SK-N-SH (cell line): Measurements from ENCODE around the gene SLC25A10. TPM values are rescaled to one million over a fixed set of nuclear protein-coding genes. Genes with fewer than 3 reads are reported as not detected.

Experiments
- CTCF ChIA-PET: fragments of 300-600, 350-600 bp; formaldehyde crosslinking; extraction: SDS; loops from one replicate; lab custom pipeline; 2021; lab: Yijun Ruan, JAX
- POLR2A ChIA-PET: fragments of 350-600 bp; sonication (Branson Sonifier 250); formaldehyde crosslinking; extraction: SDS; loops from one replicate; lab custom pipeline; 2020; ENCODE audit warnings: antibody characterized with exemption, inconsistent platforms; lab: Yijun Ruan, JAX
- DNase-seq: peaks from one replicate; pipeline ENCODE4 v3.0.0; 2012
- H2AFZ ChIP-seq: fragments of 200-600 bp; sonication (generic); 2 replicates; pipeline ENCODE4 v1.8.1; 2016; ENCODE audit warnings: antibody characterized with exemption, mild to moderate bottlenecking, low read depth
- H3F3A ChIP-seq: fragments of 200-600 bp; sonication (generic); replicated peaks from 2 replicates; pipeline ENCODE3; 2016; ENCODE audit warnings: antibody characterized with exemption, mild to moderate bottlenecking; ENCODE audit not compliant: insufficient read depth
- H3K27ac ChIP-seq, 2 experiments: fragments of 200-500 bp in 1 of 2; fragments of 200-600 bp in 1 of 2; sonication (Bioruptor generic) in 1 of 2; sonication (generic), shearing (Covaris generic) in 1 of 2; 2 replicates each; pipeline versions ENCODE4 v1.5.1 to v1.6.1; 2014 to 2016; ENCODE audit warnings: low read depth in 2 of 2, inconsistent platforms in 1 of 2, low read length in 1 of 2, mild to moderate bottlenecking in 1 of 2, mixed read lengths in 1 of 2
- H3K27me3 ChIP-seq: fragments of 200-600 bp; sonication (generic), shearing (Covaris generic); 2 replicates; pipeline ENCODE4 v1.6.1; 2016; ENCODE audit warnings: mixed run types; ENCODE audit not compliant: insufficient read depth
- H3K36me3 ChIP-seq, 2 experiments: fragments of 200-500 bp in 1 of 2; fragments of 200-600 bp in 1 of 2; sonication (Bioruptor generic) in 1 of 2; sonication (generic) in 1 of 2; replicated peaks in 1 of 2; 2 replicates each; pipeline versions ENCODE3 to v1.5.1; 2014 to 2016; ENCODE audit warnings: low read length in 1 of 2, mild to moderate bottlenecking in 1 of 2; ENCODE audit not compliant: insufficient read depth in 2 of 2, control insufficient read depth in 1 of 2
- H3K4me1 ChIP-seq, 2 experiments: fragments of 200-500 bp in 1 of 2; fragments of 200-600 bp in 1 of 2; sonication (Bioruptor generic) in 1 of 2; sonication (generic), shearing (Covaris generic) in 1 of 2; 2 replicates each; pipeline versions ENCODE4 v1.5.1 to v1.6.1; 2014 to 2016; ENCODE audit warnings: low read depth in 1 of 2, low read length in 1 of 2, mixed run types in 1 of 2; ENCODE audit not compliant: insufficient read depth in 2 of 2, control insufficient read depth in 1 of 2
- H3K4me2 ChIP-seq: fragments of 200-600 bp; sonication (generic), shearing (Covaris generic); 2 replicates; pipeline ENCODE4 v1.6.1; 2017; ENCODE audit warnings: mixed run types
- H3K4me3 ChIP-seq, 2 experiments: fragments of 200-500 bp in 1 of 2; fragments of 200-600 bp in 1 of 2; sonication (Bioruptor generic) in 1 of 2; sonication (generic), shearing (Covaris generic) in 1 of 2; 2 replicates each; pipeline versions ENCODE4 v1.5.1 to v1.8.1; 2014 to 2016; ENCODE audit warnings: low read depth in 2 of 2, inconsistent platforms in 1 of 2, low read length in 1 of 2, mild to moderate bottlenecking in 1 of 2, mixed read lengths in 1 of 2, moderate library complexity in 1 of 2
- H3K79me2 ChIP-seq: fragments of 200-600 bp; sonication (generic); 2 replicates; pipeline ENCODE4 v1.8.1; 2017; ENCODE audit warnings: mild to moderate bottlenecking; ENCODE audit not compliant: insufficient read depth
- H3K9ac ChIP-seq: fragments of 200-600 bp; sonication (generic); 2 replicates; pipeline ENCODE4 v1.6.1; 2017; ENCODE audit warnings: mixed run types
- H3K9me2 ChIP-seq: fragments of 200-600 bp; sonication (generic); 2 replicates; pipeline ENCODE4 v1.6.1; 2017; ENCODE audit warnings: mixed run types
- H3K9me3 ChIP-seq: fragments of 200-600 bp; sonication (generic); 2 replicates; pipeline ENCODE4 v1.6.1; 2017; ENCODE audit warnings: mixed run types, mild to moderate bottlenecking, moderate library complexity
- H4K20me1 ChIP-seq: fragments of 200-600 bp; sonication (generic); 2 replicates; pipeline ENCODE4 v1.6.1; 2017; ENCODE audit warnings: mild to moderate bottlenecking, mixed run types; ENCODE audit not compliant: insufficient read depth
- EP300 ChIP-seq, 2 experiments: IDR thresholded peaks; 2 replicates each; pipeline versions ENCODE4 v1.4.0 to v1.6.1; 2012; ENCODE audit warnings: borderline replicate concordance in 1 of 2, low read depth in 1 of 2, low read length in 1 of 2
- EZH2phosphoT487 ChIP-seq: fragments of 200-600 bp; sonication (generic); IDR thresholded peaks from 2 replicates; pipeline ENCODE4 v1.6.1; 2017; ENCODE audit warnings: low read depth, mixed run types, mild to moderate bottlenecking, antibody characterized with exemption, moderate library complexity, borderline replicate concordance
- FOSL2 ChIP-seq: IDR thresholded peaks from 2 replicates; pipeline ENCODE4 v1.4.0; 2012; ENCODE audit warnings: low read depth, mild to moderate bottlenecking, moderate library complexity, borderline replicate concordance
- FOXM1 ChIP-seq: IDR thresholded peaks from 2 replicates; pipeline ENCODE4 v1.4.0; 2012; ENCODE audit warnings: low read depth, mild to moderate bottlenecking
- JUND ChIP-seq: IDR thresholded peaks from 2 replicates; pipeline ENCODE4 v1.4.0; 2012
- MEF2A ChIP-seq: IDR thresholded peaks from 2 replicates; pipeline ENCODE4 v1.4.0; 2012; ENCODE audit warnings: low read depth, borderline replicate concordance
- NRF1 ChIP-seq: IDR thresholded peaks from 2 replicates; pipeline ENCODE4 v1.6.1; 2012; ENCODE audit warnings: low read depth, mild to moderate bottlenecking, low read length
- RAD21 ChIP-seq: IDR thresholded peaks from 2 replicates; pipeline ENCODE4 v1.6.1; 2012; ENCODE audit warnings: mild to moderate bottlenecking, low read length
- RCOR1 ChIP-seq: fragments of 150-350 bp; IDR thresholded peaks from 2 replicates; pipeline ENCODE4 v1.6.1; 2017; ENCODE audit warnings: antibody characterized with exemption, low read length
- RFX5 ChIP-seq: IDR thresholded peaks from 2 replicates; pipeline ENCODE4 v1.6.1; 2012; ENCODE audit warnings: mild to moderate bottlenecking, improper control_type of control experiment, low read length
- SMC3 ChIP-seq: IDR thresholded peaks from 2 replicates; pipeline ENCODE4 v1.6.1; 2012; ENCODE audit warnings: low read depth, low read length, improper control_type of control experiment
- YY1 ChIP-seq: IDR thresholded peaks from 2 replicates; pipeline ENCODE4 v1.4.0; 2012; ENCODE audit warnings: low read depth, mild to moderate bottlenecking
- WGBS: methylation state at CpG from one replicate; pipeline ENCODE4 v1.1.6; 2017; ENCODE audit warnings: low lambda C conversion rate; 5-methylcytosine and 5-hydroxymethylcytosine counted together
- polyA plus RNA-seq, 3 experiments: library from polyadenylated mRNA; depleted of rRNA; stranded (reverse); fragments of >200 nt; gene quantifications; 2 replicates each; pipeline ENCODE4 v1.2.3, GENCODE V29; 2012
- TF ChIP-seq, protein P1 (sequence below): IDR thresholded peaks from 2 replicates; pipeline ENCODE4; 2012
- TF ChIP-seq, protein P2 (sequence below): fragments of 150-350 bp; IDR thresholded peaks from 2 replicates; pipeline ENCODE4 v1.6.1; 2016; ENCODE audit warnings: mild to moderate bottlenecking, low read depth, low read length
- TF ChIP-seq, protein P3 (sequence below): IDR thresholded peaks from 2 replicates; pipeline ENCODE4 v1.6.1; 2012; ENCODE audit warnings: mild to moderate bottlenecking, low read depth, low read length, moderate library complexity
- TF ChIP-seq, protein P4 (sequence below): IDR thresholded peaks from 2 replicates; pipeline ENCODE4 v1.4.0; 2012; ENCODE audit warnings: low read depth, borderline replicate concordance
- TF ChIP-seq, protein P5 (sequence below): fragments of 150-350 bp; IDR thresholded peaks from 2 replicates; pipeline ENCODE4 v1.6.1; 2017; ENCODE audit warnings: antibody characterized with exemption, low read length, low read depth, borderline replicate concordance
- TF ChIP-seq, protein P6 (sequence below): fragments of 200-600 bp; sonication (generic); IDR thresholded peaks from 2 replicates; pipeline ENCODE4 v1.6.1; 2017; ENCODE audit warnings: antibody characterized with exemption, mild to moderate bottlenecking, moderate library complexity

SLC25A10 gene
- polyA plus RNA-seq, 1 of the 3 experiments (the other 2 are of a cell fraction): 34.7 TPM

DNA sequence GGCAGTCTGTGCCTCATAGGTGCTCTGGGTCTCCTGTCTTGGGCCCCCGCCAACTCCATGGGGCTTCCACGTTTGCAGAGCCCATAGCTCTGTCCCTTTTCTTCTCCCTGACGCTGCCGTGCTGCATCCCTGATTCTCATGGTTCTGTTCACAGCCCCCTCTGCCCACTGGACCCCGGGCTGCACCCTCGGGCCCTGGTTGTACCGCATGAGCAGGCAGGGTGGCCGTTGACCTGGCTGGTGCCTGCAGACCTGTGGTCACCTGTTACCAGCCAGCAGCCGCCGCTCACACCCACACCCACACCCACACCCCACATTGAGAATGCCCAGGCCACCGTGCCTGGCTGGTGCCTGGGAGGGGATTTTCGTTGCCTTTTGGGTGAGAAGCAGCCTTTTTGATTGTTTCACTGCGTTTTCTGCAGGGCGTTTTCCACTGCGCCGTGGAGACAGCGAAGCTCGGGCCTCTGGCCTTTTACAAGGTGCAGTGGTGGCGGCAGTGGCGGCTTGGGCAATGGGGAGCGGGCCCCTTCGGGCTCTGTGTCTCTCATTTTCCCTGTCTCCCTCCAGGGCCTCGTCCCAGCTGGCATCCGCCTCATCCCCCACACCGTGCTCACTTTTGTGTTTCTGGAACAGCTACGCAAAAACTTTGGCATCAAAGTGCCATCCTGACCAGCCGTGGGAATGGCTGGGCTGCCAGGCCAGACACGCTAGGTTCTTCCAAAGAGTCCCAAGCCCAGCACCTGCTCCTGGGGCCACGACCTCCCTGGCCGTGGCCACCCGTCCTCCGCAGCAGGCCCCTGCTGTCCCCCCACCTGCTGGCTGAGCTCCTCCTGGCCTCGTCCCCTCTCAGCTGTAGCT lies 7.6 kb downstream of the SLC25A10 start:
- no peak for DNase-seq
- no peak overlapping the region for H3K9ac ChIP-seq
- no peak overlapping the region for H3K4me3 ChIP-seq
- H3F3A ChIP-seq: peaks cover 23% of the 10 kb centered on the region
- TF ChIP-seq, protein P1, sequence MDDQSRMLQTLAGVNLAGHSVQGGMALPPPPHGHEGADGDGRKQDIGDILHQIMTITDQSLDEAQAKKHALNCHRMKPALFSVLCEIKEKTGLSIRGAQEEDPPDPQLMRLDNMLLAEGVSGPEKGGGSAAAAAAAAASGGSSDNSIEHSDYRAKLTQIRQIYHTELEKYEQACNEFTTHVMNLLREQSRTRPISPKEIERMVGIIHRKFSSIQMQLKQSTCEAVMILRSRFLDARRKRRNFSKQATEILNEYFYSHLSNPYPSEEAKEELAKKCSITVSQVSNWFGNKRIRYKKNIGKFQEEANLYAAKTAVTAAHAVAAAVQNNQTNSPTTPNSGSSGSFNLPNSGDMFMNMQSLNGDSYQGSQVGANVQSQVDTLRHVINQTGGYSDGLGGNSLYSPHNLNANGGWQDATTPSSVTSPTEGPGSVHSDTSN: no peak
- no peak for TF ChIP-seq FOXM1
- TF ChIP-seq YY1: no peak
- TF ChIP-seq RAD21: no peak
- TF ChIP-seq, protein P2, sequence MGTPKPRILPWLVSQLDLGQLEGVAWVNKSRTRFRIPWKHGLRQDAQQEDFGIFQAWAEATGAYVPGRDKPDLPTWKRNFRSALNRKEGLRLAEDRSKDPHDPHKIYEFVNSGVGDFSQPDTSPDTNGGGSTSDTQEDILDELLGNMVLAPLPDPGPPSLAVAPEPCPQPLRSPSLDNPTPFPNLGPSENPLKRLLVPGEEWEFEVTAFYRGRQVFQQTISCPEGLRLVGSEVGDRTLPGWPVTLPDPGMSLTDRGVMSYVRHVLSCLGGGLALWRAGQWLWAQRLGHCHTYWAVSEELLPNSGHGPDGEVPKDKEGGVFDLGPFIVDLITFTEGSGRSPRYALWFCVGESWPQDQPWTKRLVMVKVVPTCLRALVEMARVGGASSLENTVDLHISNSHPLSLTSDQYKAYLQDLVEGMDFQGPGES: no peak
- no peak for TF ChIP-seq EP300 (IDR thresholded peaks at IDR 0.05; ENCODE audit: borderline replicate concordance in 1 of 2, low read depth in 1 of 2, low read length in 1 of 2)
- TF ChIP-seq, protein P3, sequence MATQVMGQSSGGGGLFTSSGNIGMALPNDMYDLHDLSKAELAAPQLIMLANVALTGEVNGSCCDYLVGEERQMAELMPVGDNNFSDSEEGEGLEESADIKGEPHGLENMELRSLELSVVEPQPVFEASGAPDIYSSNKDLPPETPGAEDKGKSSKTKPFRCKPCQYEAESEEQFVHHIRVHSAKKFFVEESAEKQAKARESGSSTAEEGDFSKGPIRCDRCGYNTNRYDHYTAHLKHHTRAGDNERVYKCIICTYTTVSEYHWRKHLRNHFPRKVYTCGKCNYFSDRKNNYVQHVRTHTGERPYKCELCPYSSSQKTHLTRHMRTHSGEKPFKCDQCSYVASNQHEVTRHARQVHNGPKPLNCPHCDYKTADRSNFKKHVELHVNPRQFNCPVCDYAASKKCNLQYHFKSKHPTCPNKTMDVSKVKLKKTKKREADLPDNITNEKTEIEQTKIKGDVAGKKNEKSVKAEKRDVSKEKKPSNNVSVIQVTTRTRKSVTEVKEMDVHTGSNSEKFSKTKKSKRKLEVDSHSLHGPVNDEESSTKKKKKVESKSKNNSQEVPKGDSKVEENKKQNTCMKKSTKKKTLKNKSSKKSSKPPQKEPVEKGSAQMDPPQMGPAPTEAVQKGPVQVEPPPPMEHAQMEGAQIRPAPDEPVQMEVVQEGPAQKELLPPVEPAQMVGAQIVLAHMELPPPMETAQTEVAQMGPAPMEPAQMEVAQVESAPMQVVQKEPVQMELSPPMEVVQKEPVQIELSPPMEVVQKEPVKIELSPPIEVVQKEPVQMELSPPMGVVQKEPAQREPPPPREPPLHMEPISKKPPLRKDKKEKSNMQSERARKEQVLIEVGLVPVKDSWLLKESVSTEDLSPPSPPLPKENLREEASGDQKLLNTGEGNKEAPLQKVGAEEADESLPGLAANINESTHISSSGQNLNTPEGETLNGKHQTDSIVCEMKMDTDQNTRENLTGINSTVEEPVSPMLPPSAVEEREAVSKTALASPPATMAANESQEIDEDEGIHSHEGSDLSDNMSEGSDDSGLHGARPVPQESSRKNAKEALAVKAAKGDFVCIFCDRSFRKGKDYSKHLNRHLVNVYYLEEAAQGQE: no peak
- TF ChIP-seq RFX5: no peak
- no peak for TF ChIP-seq FOSL2
- no peak for TF ChIP-seq RCOR1
- TF ChIP-seq MEF2A: no peak
- TF ChIP-seq JUND: no peak
- no peak for TF ChIP-seq NRF1
- TF ChIP-seq, protein P4, sequence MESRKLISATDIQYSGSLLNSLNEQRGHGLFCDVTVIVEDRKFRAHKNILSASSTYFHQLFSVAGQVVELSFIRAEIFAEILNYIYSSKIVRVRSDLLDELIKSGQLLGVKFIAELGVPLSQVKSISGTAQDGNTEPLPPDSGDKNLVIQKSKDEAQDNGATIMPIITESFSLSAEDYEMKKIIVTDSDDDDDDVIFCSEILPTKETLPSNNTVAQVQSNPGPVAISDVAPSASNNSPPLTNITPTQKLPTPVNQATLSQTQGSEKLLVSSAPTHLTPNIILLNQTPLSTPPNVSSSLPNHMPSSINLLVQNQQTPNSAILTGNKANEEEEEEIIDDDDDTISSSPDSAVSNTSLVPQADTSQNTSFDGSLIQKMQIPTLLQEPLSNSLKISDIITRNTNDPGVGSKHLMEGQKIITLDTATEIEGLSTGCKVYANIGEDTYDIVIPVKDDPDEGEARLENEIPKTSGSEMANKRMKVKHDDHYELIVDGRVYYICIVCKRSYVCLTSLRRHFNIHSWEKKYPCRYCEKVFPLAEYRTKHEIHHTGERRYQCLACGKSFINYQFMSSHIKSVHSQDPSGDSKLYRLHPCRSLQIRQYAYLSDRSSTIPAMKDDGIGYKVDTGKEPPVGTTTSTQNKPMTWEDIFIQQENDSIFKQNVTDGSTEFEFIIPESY: no peak
- no peak for TF ChIP-seq EZH2phosphoT487
- TF ChIP-seq SMC3: no peak
- TF ChIP-seq, protein P5, sequence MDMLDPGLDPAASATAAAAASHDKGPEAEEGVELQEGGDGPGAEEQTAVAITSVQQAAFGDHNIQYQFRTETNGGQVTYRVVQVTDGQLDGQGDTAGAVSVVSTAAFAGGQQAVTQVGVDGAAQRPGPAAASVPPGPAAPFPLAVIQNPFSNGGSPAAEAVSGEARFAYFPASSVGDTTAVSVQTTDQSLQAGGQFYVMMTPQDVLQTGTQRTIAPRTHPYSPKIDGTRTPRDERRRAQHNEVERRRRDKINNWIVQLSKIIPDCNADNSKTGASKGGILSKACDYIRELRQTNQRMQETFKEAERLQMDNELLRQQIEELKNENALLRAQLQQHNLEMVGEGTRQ: no peak
- TF ChIP-seq, protein P6, sequence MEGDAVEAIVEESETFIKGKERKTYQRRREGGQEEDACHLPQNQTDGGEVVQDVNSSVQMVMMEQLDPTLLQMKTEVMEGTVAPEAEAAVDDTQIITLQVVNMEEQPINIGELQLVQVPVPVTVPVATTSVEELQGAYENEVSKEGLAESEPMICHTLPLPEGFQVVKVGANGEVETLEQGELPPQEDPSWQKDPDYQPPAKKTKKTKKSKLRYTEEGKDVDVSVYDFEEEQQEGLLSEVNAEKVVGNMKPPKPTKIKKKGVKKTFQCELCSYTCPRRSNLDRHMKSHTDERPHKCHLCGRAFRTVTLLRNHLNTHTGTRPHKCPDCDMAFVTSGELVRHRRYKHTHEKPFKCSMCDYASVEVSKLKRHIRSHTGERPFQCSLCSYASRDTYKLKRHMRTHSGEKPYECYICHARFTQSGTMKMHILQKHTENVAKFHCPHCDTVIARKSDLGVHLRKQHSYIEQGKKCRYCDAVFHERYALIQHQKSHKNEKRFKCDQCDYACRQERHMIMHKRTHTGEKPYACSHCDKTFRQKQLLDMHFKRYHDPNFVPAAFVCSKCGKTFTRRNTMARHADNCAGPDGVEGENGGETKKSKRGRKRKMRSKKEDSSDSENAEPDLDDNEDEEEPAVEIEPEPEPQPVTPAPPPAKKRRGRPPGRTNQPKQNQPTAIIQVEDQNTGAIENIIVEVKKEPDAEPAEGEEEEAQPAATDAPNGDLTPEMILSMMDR: no peak
- no peaks in the 10 kb centered on the region for H3K9me2 ChIP-seq
- peaks cover 0 to 5% of the 10 kb centered on the region in 2 experiments; a peak in 1 of 4 replicates for H3K4me1 ChIP-seq
- H3K9me3 ChIP-seq: no peaks in the 10 kb centered on the region
- POLR2A ChIA-PET: no interaction called here
- H4K20me1 ChIP-seq: no peaks in the 10 kb centered on the region
- WGBS: 89% methylated on average over 30 of the region's 33 CpGs
- H3K36me3 ChIP-seq: peaks cover 0 to 8% of the 10 kb centered on the region in 2 experiments
- no peak overlapping the region for H3K27ac ChIP-seq
- H3K27me3 ChIP-seq: no peaks in the 10 kb centered on the region
- CTCF ChIA-PET: interaction anchor here (0.8 to 1.8 kb wide), 4 partner anchors 9 to 16 kb away, joined by 3 to 6 read pairs (median 4); no protein-coding TSS in a partner anchor
- no peak overlapping the region for H3K4me2 ChIP-seq
- peaks cover 2% of the 10 kb centered on the region; the same call in 1 of the 2 replicates for H3K79me2 ChIP-seq
- H2AFZ ChIP-seq: no peak overlapping the region
